Activated B cell treated with CpG ODN at 0.5 μM for 24 hours (primary cell): ENCODE measurements around the gene NOL4L. TPM values are rescaled to one million over a fixed set of nuclear protein-coding genes. Genes with fewer than 3 reads are reported as not detected.

Experiments
- ATAC-seq: fragments of 200-7000 bp; cut with Tn5 transposase; one replicate; pipeline ENCODE4 v1.10.0; 2021; ENCODE audit warnings: low read depth, mild to moderate bottlenecking, moderate library complexity
- CTCF ChIA-PET: fragments of 350-600 bp; sonication (Branson Sonifier 250); formaldehyde crosslinking; loops from one replicate; lab custom pipeline; 2021; ENCODE audit warnings: antibody characterized with exemption; lab: Charles Lee
- POLR2A ChIA-PET: fragments of 350-600 bp; sonication (Branson Sonifier 250); formaldehyde crosslinking; loops from one replicate; lab custom pipeline; 2021; ENCODE audit warnings: antibody characterized with exemption; lab: Charles Lee
- DNase-seq: peaks from one replicate; pipeline ENCODE4 v3.0.0; 2022
- H3K27ac Mint-ChIP-seq: one replicate; pipeline ENCODE4 v1.8.0; 2020; ENCODE audit warnings: mixed read lengths
- H3K27me3 Mint-ChIP-seq: one replicate; pipeline ENCODE4 v1.8.0; 2021; ENCODE audit warnings: mixed read lengths
- H3K36me3 Mint-ChIP-seq: one replicate; pipeline ENCODE4 v1.8.0; 2021; ENCODE audit warnings: low read depth, mixed read lengths
- H3K4me1 Mint-ChIP-seq: one replicate; pipeline ENCODE4 v1.8.0; 2021; ENCODE audit warnings: mixed read lengths
- H3K4me3 Mint-ChIP-seq: one replicate; pipeline ENCODE4 v1.8.0; 2020; ENCODE audit warnings: mild to moderate bottlenecking, mixed read lengths
- H3K9me3 Mint-ChIP-seq: one replicate; pipeline ENCODE4 v1.8.0; 2020; ENCODE audit warnings: mixed read lengths
- CTCF ChIP-seq: fragments of 200-600 bp; IDR thresholded peaks from one replicate; pipeline ENCODE4 v1.8.0; 2022; ENCODE audit warnings: antibody characterized with exemption, mild to moderate bottlenecking
- intact Hi-C: fragments of 100-400 bp; cut with micrococcal nuclease; formaldehyde crosslinking; loops from one replicate; pipeline ENCODE4 v1.15.1; 2024
- total RNA-seq: library from RNA; stranded (reverse); gene quantifications from 2 replicates; pipeline ENCODE4 v1.2.3, GENCODE V29; 2022

NOL4L gene
- total RNA-seq, 1 donor from 2014 or later: 4.7 TPM

- Mint-ChIP-seq H3K4me3 (no peak overlapping the region), H3K9me3 (no peaks in the 10 kb centered on the region), H3K27ac (no peak overlapping the region), H3K4me1 (peaks cover 29% of the 10 kb centered on the region), H3K27me3 (no peaks in the 10 kb centered on the region), H3K36me3 (peaks cover 5% of the 10 kb centered on the region)
- CTCF ChIA-PET: interaction anchor here (1.1 to 11.6 kb wide), 5 partner anchors 10 to 258 kb away, joined by 3 to 178 read pairs (median 4); no protein-coding TSS in a partner anchor
- DNase-seq: no peak
- no peak for TF ChIP-seq CTCF
- intact Hi-C loops: loop anchor here (1.0 kb wide), 1 partner anchor 132 kb away; no protein-coding TSS in a partner anchor
- no peak for ATAC-seq
- POLR2A ChIA-PET: interaction anchor here (0.6 to 1.3 kb wide), 2 partner anchors 131 to 133 kb away, joined by 3 read pairs; no protein-coding TSS in a partner anchor
Observed at GRCh38 chr20:32520927-32521203, 64.3 kb downstream of the NOL4L start.

- intact Hi-C loops: no loop called here
- CTCF ChIA-PET: interaction anchor here (1.8 to 11.6 kb wide), 2 partner anchors 136 to 259 kb away, joined by 4 to 178 read pairs; no protein-coding TSS in a partner anchor
- ATAC-seq (no peak), DNase-seq (no peak)
- peaks cover 10% of the 10 kb centered on the region for H3K36me3 Mint-ChIP-seq
- H3K9me3 Mint-ChIP-seq: no peaks in the 10 kb centered on the region
- peaks cover 28% of the 10 kb centered on the region for H3K4me1 Mint-ChIP-seq
- H3K27ac Mint-ChIP-seq: no peak overlapping the region
- POLR2A ChIA-PET: interaction anchor here (1.2 kb wide), 1 partner anchor 15 kb away, joined by 6 read pairs; no protein-coding TSS in a partner anchor
- no peak overlapping the region for H3K4me3 Mint-ChIP-seq
- H3K27me3 Mint-ChIP-seq: no peaks in the 10 kb centered on the region
- no peak for TF ChIP-seq CTCF
Observed at GRCh38 chr20:32519381-32519730, 65.8 kb downstream of the NOL4L start.

GRCh38 chr20:32518593-32519380, 66.3 kb downstream of the NOL4L start:
- intact Hi-C loops: no loop called here
- DNase-seq: no peak
- ATAC-seq: no peak
- H3K36me3 Mint-ChIP-seq: peaks cover 10% of the 10 kb centered on the region
- H3K4me1 Mint-ChIP-seq: peaks cover 24% of the 10 kb centered on the region
- no peaks in the 10 kb centered on the region for H3K9me3 Mint-ChIP-seq
- H3K4me3 Mint-ChIP-seq: no peak overlapping the region
- no peaks in the 10 kb centered on the region for H3K27me3 Mint-ChIP-seq
- H3K27ac Mint-ChIP-seq: no peak overlapping the region
- ChIA-PET CTCF (no interaction called here), POLR2A (interaction anchor here (0.6 to 1.2 kb wide), 2 partner anchors 16 to 133 kb away, joined by 6 to 8 read pairs; no protein-coding TSS in a partner anchor)
- no peak for TF ChIP-seq CTCF

- DNase-seq: no peak
- POLR2A ChIA-PET: interaction anchor here (0.6 kb wide), 1 partner anchor 134 kb away, joined by 8 read pairs; no protein-coding TSS in a partner anchor
- Mint-ChIP-seq H3K27ac (no peak overlapping the region), H3K36me3 (peaks cover 10% of the 10 kb centered on the region), H3K4me1 (peaks cover 20% of the 10 kb centered on the region), H3K9me3 (no peaks in the 10 kb centered on the region), H3K4me3 (no peak overlapping the region), H3K27me3 (no peaks in the 10 kb centered on the region)
- CTCF ChIA-PET: interaction anchor here (1.6 kb wide), 1 partner anchor 134 kb away, joined by 3 read pairs; no protein-coding TSS in a partner anchor
- intact Hi-C loops: no loop called here
- TF ChIP-seq CTCF: no peak
- ATAC-seq: no peak
Observed at GRCh38 chr20:32517914-32518592, 67.1 kb downstream of the NOL4L start.

- H3K27ac Mint-ChIP-seq: no peak overlapping the region
- DNase-seq (no peak), ATAC-seq (no peak)
- peaks cover 10% of the 10 kb centered on the region for H3K36me3 Mint-ChIP-seq
- intact Hi-C loops: no loop called here
- ChIA-PET CTCF (interaction anchor here (1.6 kb wide), 1 partner anchor 135 kb away, joined by 3 read pairs; no protein-coding TSS in a partner anchor), POLR2A (no interaction called here)
- peaks cover 15% of the 10 kb centered on the region for H3K4me1 Mint-ChIP-seq
- no peaks in the 10 kb centered on the region for H3K27me3 Mint-ChIP-seq
- no peak overlapping the region for H3K4me3 Mint-ChIP-seq
- H3K9me3 Mint-ChIP-seq: no peaks in the 10 kb centered on the region
- no peak for TF ChIP-seq CTCF
Observed at GRCh38 chr20:32517518-32517873, 67.6 kb downstream of the NOL4L start.
